ENCODE data around the gene OLFML1. TPM values are rescaled to one million over a fixed set of nuclear protein-coding genes. Genes with fewer than 3 reads are reported as not detected.
A peak's percentile ranks its signal among the peaks of the same experiment; 100 is the strongest.

Gene OLFML1
- total RNA-seq, 3 donors from 2014 or later (not counting 1 experiment from before 2014, with no cell fraction given): not detected

DNA sequence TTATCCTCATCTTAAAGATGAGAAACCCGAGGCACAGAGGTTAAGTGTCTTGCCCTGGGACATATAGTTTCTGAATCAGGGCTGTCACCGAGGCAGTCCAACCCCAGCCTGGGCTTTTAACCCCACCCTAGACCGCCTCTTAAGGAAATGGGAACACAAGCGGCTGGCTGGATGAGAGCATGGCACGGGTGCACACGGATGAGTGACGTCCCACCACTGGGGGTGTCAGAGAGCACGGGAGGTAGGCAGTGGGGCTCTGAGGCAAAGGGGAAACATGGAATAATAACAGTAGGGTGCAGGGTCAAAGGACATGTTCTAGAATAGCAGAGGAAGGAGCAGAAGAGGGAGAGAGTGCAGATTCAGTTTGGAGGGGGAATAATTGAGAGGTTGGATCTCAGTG is 50.8 kb downstream of the OLFML1 start:
- intact Hi-C loops (cut with micrococcal nuclease): no loop called here
- Histone ChIP-seq H3K4me3 (ENCODE audit: low read length) (no peak overlapping the region), H3K27me3 (ENCODE audit: control insufficient read depth, insufficient read depth, low read length) (no peaks in the 10 kb centered on the region), H3K9me3 (ENCODE audit: control insufficient read depth, insufficient read depth, low read length) (no peaks in the 10 kb centered on the region), H3K27ac (ENCODE audit: low read length) (no peak overlapping the region), H3K36me3 (ENCODE audit: control insufficient read depth, insufficient read depth, low read length) (no peaks in the 10 kb centered on the region), H3K4me1 (ENCODE audit: control insufficient read depth, insufficient read depth, low read length) (peaks cover 36% of the 10 kb centered on the region)
- peak; percentile 17 for TF ChIP-seq CTCF (IDR thresholded peaks at IDR 0.05)
- DNase-seq (peak in 1 of 2 donors; percentile 41), ATAC-seq (peak; percentile 34 to 61 (median 49))
- Mint-ChIP-seq H3K27me3 (ENCODE audit: low read depth in 2 of 2) (peaks cover 0 to 11% of the 10 kb centered on the region in 2 donors), H3K9me3 (no peaks in the 10 kb centered on the region), H3K36me3 (no peaks in the 10 kb centered on the region), H3K4me1 (peaks cover 26 to 73% of the 10 kb centered on the region in 2 donors), H3K27ac (peak overlapping the region in 1 of 2 donors; percentile 2), H3K4me3 (no peak overlapping the region)
- WGBS (ENCODE audit: insufficient coverage): 47% methylated on average over 8 of the region's 8 CpGs

DNA sequence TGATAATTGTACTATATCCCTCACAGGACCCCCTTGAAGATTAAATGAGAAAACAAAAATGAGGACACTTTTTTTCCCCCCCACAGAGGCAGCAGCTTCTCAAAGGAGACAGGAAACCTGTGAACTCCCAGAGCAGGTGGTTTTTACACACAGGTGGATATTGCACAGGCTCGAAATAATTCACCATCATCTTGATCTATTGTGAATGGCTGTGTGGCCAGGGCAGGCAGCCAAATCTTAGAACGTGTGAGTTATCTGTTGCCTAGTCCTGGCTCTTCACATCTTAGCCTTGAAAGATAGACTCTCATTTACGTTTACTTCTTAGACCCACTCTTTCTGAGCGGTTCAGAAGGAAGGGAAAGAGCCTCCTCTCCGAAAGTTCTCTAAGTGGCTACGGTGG is 52.0 kb downstream of the OLFML1 start:
- intact Hi-C loops (cut with micrococcal nuclease): no loop called here
- WGBS (ENCODE audit: insufficient coverage): 90% methylated on average over 6 of the region's 6 CpGs
- DNase-seq (no peak), ATAC-seq (no peak)
- Histone ChIP-seq H3K36me3 (ENCODE audit: control insufficient read depth, insufficient read depth, low read length) (no peaks in the 10 kb centered on the region), H3K27me3 (ENCODE audit: control insufficient read depth, insufficient read depth, low read length) (no peaks in the 10 kb centered on the region), H3K9me3 (ENCODE audit: control insufficient read depth, insufficient read depth, low read length) (no peaks in the 10 kb centered on the region), H3K27ac (ENCODE audit: low read length) (no peak overlapping the region), H3K4me1 (ENCODE audit: control insufficient read depth, insufficient read depth, low read length) (peaks cover 36% of the 10 kb centered on the region), H3K4me3 (ENCODE audit: low read length) (no peak overlapping the region)
- peak overlapping the region in 1 of 2 donors; percentile 79 for H3K27ac Mint-ChIP-seq
- H3K4me1 Mint-ChIP-seq: peaks cover 26 to 74% of the 10 kb centered on the region in 2 donors
- peaks cover 0 to 11% of the 10 kb centered on the region in 2 donors for H3K27me3 Mint-ChIP-seq (ENCODE audit: low read depth in 2 of 2)
- H3K4me3 Mint-ChIP-seq: no peak overlapping the region
- H3K9me3 Mint-ChIP-seq: no peaks in the 10 kb centered on the region
- no peaks in the 10 kb centered on the region for H3K36me3 Mint-ChIP-seq
- no peak for TF ChIP-seq CTCF (IDR thresholded peaks at IDR 0.05)

GRCh38 chr11:7538031-7538430 is 52.7 kb downstream of the OLFML1 start:
- H3K27me3 ChIP-seq (ENCODE audit: control insufficient read depth, insufficient read depth, low read length): no peaks in the 10 kb centered on the region
- H3K4me3 ChIP-seq (ENCODE audit: low read length): no peak overlapping the region
- H3K27ac ChIP-seq (ENCODE audit: low read length): no peak overlapping the region
- H3K4me1 ChIP-seq (ENCODE audit: control insufficient read depth, insufficient read depth, low read length): peaks cover 36% of the 10 kb centered on the region
- no peaks in the 10 kb centered on the region for H3K36me3 ChIP-seq (ENCODE audit: control insufficient read depth, insufficient read depth, low read length)
- peaks cover 26 to 74% of the 10 kb centered on the region in 2 donors for H3K4me1 Mint-ChIP-seq
- H3K9me3 Mint-ChIP-seq: no peaks in the 10 kb centered on the region
- peak overlapping the region; percentile 9 to 79 for H3K27ac Mint-ChIP-seq
- no peaks in the 10 kb centered on the region for H3K36me3 Mint-ChIP-seq
- peaks cover 0 to 11% of the 10 kb centered on the region in 2 donors for H3K27me3 Mint-ChIP-seq (ENCODE audit: low read depth in 2 of 2)
- 50% methylated on average over 8 of the region's 8 CpGs for WGBS (ENCODE audit: insufficient coverage)
- no peaks in the 10 kb centered on the region for H3K9me3 ChIP-seq (ENCODE audit: control insufficient read depth, insufficient read depth, low read length)
- ATAC-seq (peak; percentile 47 to 84 (median 71)), DNase-seq (peak in 1 of 2 donors; percentile 50)
- intact Hi-C loops (cut with micrococcal nuclease): no loop called here
- H3K4me3 Mint-ChIP-seq: peak overlapping the region; percentile 77
- TF ChIP-seq CTCF (IDR thresholded peaks at IDR 0.05): no peak

All from natural killer cell (primary cell).